H9 (cell line): Measurements from ENCODE around the gene SOBP. TPM values are rescaled to one million over a fixed set of nuclear protein-coding genes. Genes with fewer than 3 reads are reported as not detected.

Experiments used
- DNase-seq: peaks from one replicate; pipeline ENCODE4 v3.0.0-alpha.2; 2017
- H2AFZ ChIP-seq: one replicate; pipeline ENCODE4 v1.6.1; 2013; ENCODE audit warnings: mild to moderate bottlenecking, low read length, control low read depth, moderate library complexity
- H2AK5ac ChIP-seq: 2 replicates; pipeline ENCODE4 v1.6.1; 2013; ENCODE audit warnings: low read length, control low read depth, mixed read lengths; ENCODE audit not compliant: insufficient read length
- H2BK120ac ChIP-seq: one replicate; pipeline ENCODE4 v1.6.1; 2013; ENCODE audit warnings: low read depth, mild to moderate bottlenecking, low read length, control low read depth, inconsistent platforms; ENCODE audit not compliant: poor library complexity, severe bottlenecking
- H2BK12ac ChIP-seq: 2 replicates; pipeline ENCODE4 v1.6.1; 2013; ENCODE audit warnings: low read length, control low read depth, mixed read lengths, low read depth; ENCODE audit not compliant: insufficient read length
- H2BK15ac ChIP-seq: 2 replicates; pipeline ENCODE4 v1.6.1; 2013; ENCODE audit warnings: low read depth, low read length, control low read depth
- H2BK20ac ChIP-seq: one replicate; pipeline ENCODE4 v1.6.1; 2013; ENCODE audit warnings: low read depth, mild to moderate bottlenecking, low read length, control low read depth, inconsistent platforms; ENCODE audit not compliant: poor library complexity, severe bottlenecking
- H2BK5ac ChIP-seq: 2 replicates; pipeline ENCODE4 v1.6.1; 2013; ENCODE audit warnings: low read length, control low read depth, mixed read lengths; ENCODE audit not compliant: insufficient read length
- H3K14ac ChIP-seq: 2 replicates; pipeline ENCODE4 v1.6.1; 2013; ENCODE audit warnings: low read length, control low read depth; ENCODE audit not compliant: insufficient read depth
- H3K18ac ChIP-seq: 2 replicates; pipeline ENCODE4 v1.6.1; 2013; ENCODE audit warnings: low read depth, mild to moderate bottlenecking, mixed read lengths, low read length, control low read depth; ENCODE audit not compliant: insufficient read length
- H3K23ac ChIP-seq: 2 replicates; pipeline ENCODE4 v1.6.1; 2013; ENCODE audit warnings: low read length, control low read depth, mixed read lengths, low read depth; ENCODE audit not compliant: insufficient read length
- H3K23me2 ChIP-seq: 2 replicates; pipeline ENCODE4 v1.6.1; 2013; ENCODE audit warnings: low read depth, mild to moderate bottlenecking, mixed read lengths, low read length, control low read depth; ENCODE audit not compliant: insufficient read length, poor library complexity, severe bottlenecking
- H3K27ac ChIP-seq: 2 replicates; pipeline ENCODE4 v1.5.1; 2013; ENCODE audit warnings: low read length, control low read depth, mixed read lengths, low read depth; ENCODE audit not compliant: insufficient read length
- H3K27me3 ChIP-seq: 2 replicates; pipeline ENCODE4 v1.6.1; 2013; ENCODE audit warnings: low read length, control low read depth, inconsistent platforms; ENCODE audit not compliant: insufficient read depth
- H3K4ac ChIP-seq: 2 replicates; pipeline ENCODE4 v1.6.1; 2013; ENCODE audit warnings: low read depth, mild to moderate bottlenecking, control low read depth, inconsistent platforms, low read length, moderate library complexity
- H3K4me1 ChIP-seq: 2 replicates; pipeline ENCODE4 v1.6.1; 2013; ENCODE audit warnings: low read length, control low read depth, inconsistent platforms; ENCODE audit not compliant: insufficient read depth
- H3K4me2 ChIP-seq: 2 replicates; pipeline ENCODE4 v1.6.1; 2013; ENCODE audit warnings: low read length, control low read depth, mixed read lengths; ENCODE audit not compliant: insufficient read length, insufficient read depth
- H3K56ac ChIP-seq: 2 replicates; pipeline ENCODE4 v1.6.1; 2013; ENCODE audit warnings: low read depth, mild to moderate bottlenecking, mixed read lengths, low read length, control low read depth; ENCODE audit not compliant: insufficient read length
- H3K79me1 ChIP-seq: 2 replicates; pipeline ENCODE4 v1.6.1; 2013; ENCODE audit warnings: low read depth, mild to moderate bottlenecking, moderate library complexity, low read length, control low read depth, inconsistent platforms; ENCODE audit not compliant: insufficient read depth, poor library complexity, severe bottlenecking
- H3K79me2 ChIP-seq: 2 replicates; pipeline ENCODE4 v1.6.1; 2013; ENCODE audit warnings: low read length, control low read depth, inconsistent platforms; ENCODE audit not compliant: insufficient read depth
- H3K9ac ChIP-seq: 2 replicates; pipeline ENCODE4 v1.6.1; 2013; ENCODE audit warnings: low read length, control low read depth, mixed read lengths; ENCODE audit not compliant: insufficient read length; ENCODE audit errors: extremely low read depth
- H3K9me3 ChIP-seq: one replicate; pipeline ENCODE4 v1.6.1; 2013; ENCODE audit warnings: low read depth, low read length, inconsistent platforms; ENCODE audit not compliant: control insufficient read depth
- H3T11ph ChIP-seq: one replicate; pipeline ENCODE4 v1.6.1; 2013; ENCODE audit warnings: mild to moderate bottlenecking, low read length, control low read depth, inconsistent platforms
- H4K20me1 ChIP-seq: one replicate; pipeline ENCODE4 v1.6.1; 2013; ENCODE audit not compliant: control insufficient read depth, insufficient read length, insufficient read depth
- H4K5ac ChIP-seq: 2 replicates; pipeline ENCODE4 v1.6.1; 2013; ENCODE audit warnings: low read depth, mild to moderate bottlenecking, mixed read lengths, low read length, control low read depth; ENCODE audit not compliant: insufficient read length
- H4K8ac ChIP-seq: replicated peaks from 2 replicates; pipeline ENCODE4 v1.6.1; 2013; ENCODE audit warnings: low read length, control low read depth, mixed read lengths, low read depth; ENCODE audit not compliant: insufficient read length
- H4K91ac ChIP-seq: 2 replicates; pipeline ENCODE4 v1.6.1; 2013; ENCODE audit warnings: low read depth, mild to moderate bottlenecking, moderate library complexity, mixed read lengths, low read length, control low read depth; ENCODE audit not compliant: insufficient read length
- H3K27ac Mint-ChIP-seq, 3 experiments: 2 replicates in 2 of 3; 3 replicates in 1 of 3; pipeline ENCODE4 v1.8.0; 2020 to 2021; ENCODE audit warnings: mixed read lengths in 3 of 3, mild to moderate bottlenecking in 1 of 3, moderate library complexity in 1 of 3
- H3K27me3 Mint-ChIP-seq: 2 replicates; pipeline ENCODE4 v1.8.0; 2021; ENCODE audit warnings: low read depth, mild to moderate bottlenecking, moderate library complexity, mixed read lengths
- H3K36me3 Mint-ChIP-seq, 3 experiments: 2 replicates in 2 of 3; 3 replicates in 1 of 3; pipeline ENCODE4 v1.8.0; 2020 to 2021; ENCODE audit warnings: low read depth in 3 of 3, mixed read lengths in 3 of 3; ENCODE audit not compliant: insufficient read depth in 1 of 3
- H3K4me1 Mint-ChIP-seq, 2 experiments: 2 replicates each; pipeline ENCODE4 v1.8.0; 2020; ENCODE audit warnings: mixed read lengths in 2 of 2
- H3K4me3 Mint-ChIP-seq, 2 experiments: 2 replicates in 1 of 2; 3 replicates in 1 of 2; pipeline ENCODE4 v1.8.0; 2020 to 2021; ENCODE audit warnings: mild to moderate bottlenecking in 2 of 2, mixed read lengths in 2 of 2, moderate library complexity in 1 of 2
- H3K9me3 Mint-ChIP-seq, 2 experiments: 2 replicates in 1 of 2; 3 replicates in 1 of 2; pipeline ENCODE4 v1.8.0; 2020; ENCODE audit warnings: mild to moderate bottlenecking in 2 of 2, mixed read lengths in 2 of 2, moderate library complexity in 1 of 2
- CTCF ChIP-seq: fragments of 200-600 bp; sonication (generic); conservative IDR thresholded peaks from 3 replicates; pipeline ENCODE4 v1.8.0; 2021; ENCODE audit warnings: antibody characterized with exemption, mild to moderate bottlenecking
- WGBS: extraction: QIAGEN DNeasy Blood & Tissue Kit; methylation state at CpG from one replicate; pipeline ENCODE4 v1.1.7; 2013; ENCODE audit warnings: missing lambda C conversion rate, low lambda C conversion rate, mixed read lengths; ENCODE audit not compliant: insufficient read length; ENCODE audit errors: extremely low coverage; 5-methylcytosine and 5-hydroxymethylcytosine counted together
- total RNA-seq: library from RNA; stranded (reverse); gene quantifications from 2 replicates; pipeline ENCODE4 v1.2.1, GENCODE V29; 2021

SOBP gene
- total RNA-seq, 1 experiment from 2014 or later = 4.3 TPM

GRCh38 chr6:107626645-107627044, 136.7 kb downstream of the SOBP start:
- no peaks in the 10 kb centered on the region for H3K27me3 Mint-ChIP-seq
- H3K27ac ChIP-seq = no peak overlapping the region
- DNase-seq = no peak
- no peaks in the 10 kb centered on the region for H3K79me2 ChIP-seq
- no peaks in the 10 kb centered on the region for H3K27me3 ChIP-seq
- H2BK120ac ChIP-seq = no peak overlapping the region
- no peak overlapping the region for H3K14ac ChIP-seq
- no peak overlapping the region for H2BK20ac ChIP-seq
- no peaks in the 10 kb centered on the region for H3K36me3 Mint-ChIP-seq
- no peaks in the 10 kb centered on the region for H3K23me2 ChIP-seq
- no peak overlapping the region for H3K23ac ChIP-seq
- H2AFZ ChIP-seq = no peak overlapping the region
- H3K79me1 ChIP-seq = no peaks in the 10 kb centered on the region
- H3K27ac Mint-ChIP-seq = peak overlapping the region in 1 of 3 experiments; percentile 43; a peak in 1 of 7 replicates
- H3K4me1 Mint-ChIP-seq = peaks cover 51 to 55% of the 10 kb centered on the region in 2 experiments
- H3K56ac ChIP-seq = no peak overlapping the region
- no CpG with 5 or more reads among the region's 5 CpGs for WGBS
- no peak overlapping the region for H2BK5ac ChIP-seq
- no peak overlapping the region for H3K4me2 ChIP-seq
- H3T11ph ChIP-seq = no peak overlapping the region
- no peak overlapping the region for H2BK12ac ChIP-seq
- H3K4ac ChIP-seq = no peak overlapping the region
- H2BK15ac ChIP-seq = no peak overlapping the region
- peaks cover 15% of the 10 kb centered on the region for H3K4me1 ChIP-seq
- TF ChIP-seq CTCF = no peak
- no peak overlapping the region for H4K8ac ChIP-seq
- H3K9ac ChIP-seq = no peak overlapping the region
- H3K18ac ChIP-seq = no peak overlapping the region
- no peaks in the 10 kb centered on the region for H3K9me3 ChIP-seq
- H3K4me3 Mint-ChIP-seq = no peak overlapping the region
- H4K5ac ChIP-seq = no peak overlapping the region
- no peak overlapping the region for H2AK5ac ChIP-seq
- no peak overlapping the region for H4K91ac ChIP-seq
- no peaks in the 10 kb centered on the region for H4K20me1 ChIP-seq
- no peaks in the 10 kb centered on the region for H3K9me3 Mint-ChIP-seq
